Large intestine (tissue), 3 donors: Measurements from ENCODE around the gene DPAGT1. TPM values are rescaled to one million over a fixed set of nuclear protein-coding genes. Genes with fewer than 3 reads are reported as not detected.

Source experiments
- DNase-seq, 2 donors: peaks; one replicate each; pipeline versions ENCODE4 v3.0.0 to v3.0.0-alpha.2; 2013
- H3K27ac ChIP-seq: one replicate; pipeline ENCODE4 v1.5.1; 2013; ENCODE audit warnings: low read length
- H3K27me3 ChIP-seq: 2 replicates; pipeline ENCODE4 v1.6.1; 2013; ENCODE audit warnings: low read length; ENCODE audit not compliant: control insufficient read depth, insufficient read depth
- H3K36me3 ChIP-seq: 2 replicates; pipeline ENCODE4 v1.6.1; 2013; ENCODE audit warnings: low read length; ENCODE audit not compliant: control insufficient read depth, insufficient read depth
- H3K4me1 ChIP-seq: one replicate; pipeline ENCODE4 v1.6.1; 2013; ENCODE audit warnings: low read length; ENCODE audit not compliant: control insufficient read depth, insufficient read depth
- H3K4me3 ChIP-seq: one replicate; pipeline ENCODE4 v1.5.1; 2013; ENCODE audit warnings: low read length
- H3K9me3 ChIP-seq: one replicate; pipeline ENCODE4 v1.6.1; 2013; ENCODE audit warnings: mild to moderate bottlenecking, low read depth, low read length, moderate library complexity; ENCODE audit not compliant: control insufficient read depth
- WGBS: methylation state at CpG from one replicate; pipeline ENCODE4 v1.1.5; 2013; ENCODE audit warnings: low lambda C conversion rate; ENCODE audit not compliant: insufficient coverage; 5-methylcytosine and 5-hydroxymethylcytosine counted together
- polyA plus RNA-seq: library from polyadenylated mRNA; unstranded; fragments of 120-200 nt; gene quantifications from one replicate; pipeline ENCODE4 v1.2.1, GENCODE V29; 2013

DPAGT1 gene
- polyA plus RNA-seq, 1 donor, result 51.1 TPM

GRCh38 chr11:119087123-119087522 lies 14.5 kb downstream of the DPAGT1 start:
- Histone ChIP-seq H3K4me3 (no peak overlapping the region), H3K27ac (no peak overlapping the region), H3K36me3 (peaks cover 16% of the 10 kb centered on the region), H3K4me1 (peaks cover 9% of the 10 kb centered on the region), H3K9me3 (no peaks in the 10 kb centered on the region), H3K27me3 (no peaks in the 10 kb centered on the region)
- no CpG with 5 or more reads among the region's 6 CpGs for WGBS
- no peak for DNase-seq

- Histone ChIP-seq H3K9me3 (no peaks in the 10 kb centered on the region), H3K4me1 (peaks cover 17% of the 10 kb centered on the region), H3K4me3 (peak overlapping the region; percentile 83), H3K36me3 (peaks cover 26% of the 10 kb centered on the region), H3K27ac (peak overlapping the region; percentile 87), H3K27me3 (no peaks in the 10 kb centered on the region)
- WGBS, result no CpG with 5 or more reads among the region's 13 CpGs
- no peak for DNase-seq
These were observed 16.2 kb downstream of the DPAGT1 start for GRCh38 chr11:119085437-119085847.

- H3K4me3 ChIP-seq, result peak within 1 kb of the TSS; percentile 83
- DNase-seq, result peak; percentile 96 to 98
- no CpG with 5 or more reads among the region's 45 CpGs for WGBS
- H3K4me1 ChIP-seq, result peaks cover 20% of the 10 kb centered on the region
- H3K36me3 ChIP-seq, result peaks cover 27% of the 10 kb centered on the region
- no peaks in the 10 kb centered on the region for H3K9me3 ChIP-seq
- no peaks in the 10 kb centered on the region for H3K27me3 ChIP-seq
- peak within 1 kb of the TSS; percentile 87 for H3K27ac ChIP-seq
These were observed 16.8 kb downstream of the DPAGT1 start, which contains the start of gene HMBS for GRCh38 chr11:119084663-119085436. Gene HMBS, plus strand, starts transcription at chr11:119084881. Its CDS starts 153 bp downstream, at chr11:119085034.

GRCh38 chr11:119081682-119082260 lies 19.9 kb downstream of the DPAGT1 start:
- peak overlapping the region; percentile 51 for H3K27ac ChIP-seq

GRCh38 chr11:119078675-119079420 lies 22.8 kb downstream of the DPAGT1 start:
- Histone ChIP-seq H3K9me3 (no peaks in the 10 kb centered on the region), H3K4me3 (no peak overlapping the region), H3K27me3 (no peaks in the 10 kb centered on the region), H3K36me3 (peaks cover 67% of the 10 kb centered on the region), H3K27ac (peak overlapping the region; percentile 78), H3K4me1 (peaks cover 38% of the 10 kb centered on the region)
- no CpG with 5 or more reads among the region's 19 CpGs for WGBS
- no peak for DNase-seq

More at GRCh38 chr11:119081682-119082260, 19.9 kb downstream of the DPAGT1 start:
- Histone ChIP-seq H3K9me3 (no peaks in the 10 kb centered on the region), H3K4me1 (peaks cover 42% of the 10 kb centered on the region), H3K36me3 (peaks cover 56% of the 10 kb centered on the region), H3K4me3 (no peak overlapping the region), H3K27me3 (no peaks in the 10 kb centered on the region)
- WGBS, result no CpG with 5 or more reads among the region's 7 CpGs
- DNase-seq, result no peak

GRCh38 chr11:119077839-119078238 lies 23.8 kb downstream of the DPAGT1 start:
- Histone ChIP-seq H3K36me3 (peaks cover 77% of the 10 kb centered on the region), H3K27ac (peak overlapping the region; percentile 78), H3K4me3 (no peak overlapping the region), H3K9me3 (no peaks in the 10 kb centered on the region), H3K4me1 (peaks cover 38% of the 10 kb centered on the region), H3K27me3 (no peaks in the 10 kb centered on the region)
- DNase-seq, result peak; percentile 86 to 92
- no CpG with 5 or more reads among the region's 11 CpGs for WGBS

GRCh38 chr11:119067371-119068222 lies 34.1 kb downstream of the DPAGT1 start, which contains the start of gene VPS11:
Gene VPS11, plus strand, starts transcription at chr11:119067818. Its CDS starts 6 bp downstream, at chr11:119067824.
- Histone ChIP-seq H3K4me3 (peak within 1 kb of the TSS; percentile 69), H3K4me1 (peaks cover 4% of the 10 kb centered on the region), H3K9me3 (no peaks in the 10 kb centered on the region), H3K27me3 (no peaks in the 10 kb centered on the region), H3K27ac (peak within 1 kb of the TSS; percentile 65), H3K36me3 (peaks cover 16% of the 10 kb centered on the region)
- peak; percentile 97 for DNase-seq
- WGBS, result no CpG with 5 or more reads among the region's 49 CpGs

- Histone ChIP-seq H3K27me3 (no peaks in the 10 kb centered on the region), H3K4me3 (no peak overlapping the region), H3K27ac (no peak overlapping the region), H3K4me1 (peaks cover 4% of the 10 kb centered on the region), H3K36me3 (peaks cover 4% of the 10 kb centered on the region), H3K9me3 (no peaks in the 10 kb centered on the region)
- WGBS, result no CpG with 5 or more reads among the region's 4 CpGs
- peak in 1 of 2 donors; percentile 15 for DNase-seq
These were observed 36.3 kb downstream of the DPAGT1 start for GRCh38 chr11:119065369-119065768.

GRCh38 chr11:119062779-119063178 lies 38.9 kb downstream of the DPAGT1 start:
- H3K4me3 ChIP-seq, result no peak overlapping the region
- H3K27ac ChIP-seq, result no peak overlapping the region
- H3K27me3 ChIP-seq, result no peaks in the 10 kb centered on the region
- no CpG with 5 or more reads among the region's 5 CpGs for WGBS
- no peaks in the 10 kb centered on the region for H3K9me3 ChIP-seq
- no peaks in the 10 kb centered on the region for H3K36me3 ChIP-seq
- H3K4me1 ChIP-seq, result peaks cover 4% of the 10 kb centered on the region
- DNase-seq, result no peak
